Measurements from ENCODE around the gene FBLN1. TPM values are rescaled to one million over a fixed set of nuclear protein-coding genes. Genes with fewer than 3 reads are reported as not detected.
"Not testable (repeated sequence)": the region's sequence is repeated elsewhere in the genome, so short reads cannot be mapped to it uniquely, and the experiment has no call there.

FBLN1 gene
- total RNA-seq, 1 donor from 2014 or later = 25.7 TPM

DNA sequence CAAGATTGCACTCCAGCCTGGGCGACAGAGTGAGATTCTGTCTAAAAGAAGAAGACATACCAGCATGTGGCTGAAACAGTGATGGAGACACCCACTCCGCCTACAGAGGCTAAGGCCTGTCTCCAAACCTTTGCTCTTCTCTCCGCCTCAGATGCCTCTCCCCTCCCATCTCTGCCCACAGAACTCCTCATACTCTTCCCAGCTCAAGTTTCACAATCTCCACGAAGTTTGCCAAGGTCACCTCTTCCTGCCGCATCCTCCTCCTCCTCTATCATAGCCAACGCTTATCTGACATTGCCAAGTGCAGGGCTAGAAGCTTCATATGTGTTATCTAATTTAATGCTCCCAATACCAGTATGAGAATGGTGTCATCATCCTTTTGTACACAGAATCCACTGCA lies 25.9 kb upstream of the FBLN1 start:
- DNase-seq (ENCODE audit: low spot score in 2 of 2) (no peak), FAIRE-seq (no peak)

DNA sequence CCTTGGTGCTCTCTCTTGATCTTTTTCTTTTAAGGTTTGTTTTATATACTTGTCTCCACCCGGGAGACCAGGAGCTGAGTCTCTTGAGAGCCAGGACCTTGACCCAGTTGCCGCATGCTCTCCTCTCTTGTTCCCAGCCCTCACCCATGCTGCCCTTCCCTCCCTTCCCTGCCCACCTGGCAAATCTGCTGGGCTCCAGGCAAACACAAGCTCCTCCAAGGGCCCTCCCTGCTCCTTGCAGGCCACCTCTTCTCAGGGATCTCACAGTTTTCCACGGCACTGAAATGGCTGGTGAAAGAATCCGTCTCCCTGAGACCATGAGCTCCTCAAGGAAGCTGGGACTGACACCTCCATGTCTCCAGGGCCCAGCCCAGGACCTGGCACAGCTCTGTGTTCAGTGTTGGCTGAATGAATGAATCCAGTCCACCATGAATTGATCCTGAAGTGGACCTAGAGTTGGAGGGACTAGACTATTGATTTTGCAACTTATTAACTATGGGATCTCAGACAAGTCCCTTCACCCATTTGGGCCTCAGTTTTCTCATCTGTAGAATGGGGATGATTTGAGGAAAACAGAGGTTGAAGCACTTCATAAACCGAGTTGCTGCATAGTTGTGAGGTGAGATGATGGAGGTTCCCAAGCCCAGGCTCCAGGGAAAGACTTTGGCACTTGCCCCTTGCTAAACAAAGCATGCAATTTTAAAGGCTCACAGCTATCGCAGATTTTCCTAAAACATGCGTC lies 25.1 kb upstream of the FBLN1 start:
- no peak for FAIRE-seq
- DNase-seq (ENCODE audit: low spot score in 2 of 2) = no peak

DNA sequence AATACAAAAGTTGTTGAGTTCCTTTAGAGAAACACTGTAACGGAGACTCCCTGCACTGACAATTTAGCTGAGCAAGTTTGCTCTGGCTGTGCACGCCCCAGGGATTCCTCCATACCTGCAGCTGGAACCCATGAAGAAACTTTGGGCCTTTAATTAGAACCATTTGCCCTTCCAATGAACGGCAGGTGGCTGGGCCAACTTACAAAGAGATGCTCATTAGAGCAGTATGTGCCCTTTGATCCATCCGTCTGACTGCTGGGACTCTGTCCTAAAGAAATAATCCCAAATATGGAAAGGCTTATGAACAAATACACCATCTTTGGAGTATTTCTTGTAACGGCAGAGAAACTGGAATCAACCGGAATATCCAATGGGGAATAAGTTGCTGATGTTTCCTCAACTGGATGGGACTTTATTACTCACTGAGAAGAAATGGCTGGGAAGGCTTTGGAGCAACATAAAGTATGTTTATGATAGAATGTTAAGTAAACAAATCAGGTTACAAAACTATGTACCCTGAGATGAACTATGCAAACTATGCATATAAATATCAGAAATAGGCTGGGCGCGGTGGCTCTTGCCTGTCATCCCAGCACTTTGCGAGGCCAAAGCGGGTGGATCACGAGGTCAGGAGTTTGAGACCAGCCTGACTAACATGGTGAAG lies 24.4 kb upstream of the FBLN1 start:
- no peak for FAIRE-seq
- DNase-seq (ENCODE audit: low spot score in 2 of 2) = no peak

DNA sequence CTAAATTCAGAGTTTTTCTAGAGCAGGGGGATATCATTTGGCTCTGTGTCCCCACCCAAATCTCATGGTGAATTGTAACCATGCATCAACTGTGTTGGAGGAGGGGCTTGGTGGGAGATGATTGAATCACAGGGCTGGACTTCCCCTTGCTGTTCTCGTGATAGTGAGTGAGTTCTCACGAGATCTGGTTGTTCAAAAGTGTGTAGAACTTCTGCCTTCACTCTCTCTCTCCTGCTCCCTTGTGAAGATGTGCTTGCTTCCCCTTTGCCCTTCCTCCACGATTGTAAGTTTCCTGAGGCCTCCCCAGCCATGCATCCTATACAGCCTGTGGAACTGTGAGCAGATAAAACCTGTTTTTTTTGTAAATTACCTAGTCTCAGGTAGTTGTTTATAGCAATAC lies 22.0 kb upstream of the FBLN1 start:
- DNase-seq (ENCODE audit: low spot score in 2 of 2) (no peak), FAIRE-seq (no peak)

DNA sequence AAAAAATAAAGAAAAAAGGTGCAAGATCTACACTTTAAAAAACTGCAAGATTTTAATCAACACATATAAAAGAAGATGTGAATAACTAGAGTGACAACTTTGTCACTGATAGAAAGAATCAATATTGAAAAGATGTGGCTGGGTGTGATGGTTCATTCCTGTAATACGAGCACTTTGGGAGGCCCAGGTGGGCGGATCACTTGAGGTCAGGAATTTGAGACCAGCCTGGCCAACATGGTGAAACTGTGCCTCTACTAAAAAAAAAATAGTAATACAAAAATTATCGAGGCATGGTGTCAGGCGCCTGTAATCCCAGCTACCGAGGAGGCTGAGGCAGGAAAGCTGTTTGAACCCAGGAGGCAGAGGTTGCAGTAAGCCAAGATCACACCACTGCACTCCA lies 21.0 kb upstream of the FBLN1 start:
- DNase-seq (ENCODE audit: low spot score in 2 of 2) (no peak), FAIRE-seq (no peak)

DNA sequence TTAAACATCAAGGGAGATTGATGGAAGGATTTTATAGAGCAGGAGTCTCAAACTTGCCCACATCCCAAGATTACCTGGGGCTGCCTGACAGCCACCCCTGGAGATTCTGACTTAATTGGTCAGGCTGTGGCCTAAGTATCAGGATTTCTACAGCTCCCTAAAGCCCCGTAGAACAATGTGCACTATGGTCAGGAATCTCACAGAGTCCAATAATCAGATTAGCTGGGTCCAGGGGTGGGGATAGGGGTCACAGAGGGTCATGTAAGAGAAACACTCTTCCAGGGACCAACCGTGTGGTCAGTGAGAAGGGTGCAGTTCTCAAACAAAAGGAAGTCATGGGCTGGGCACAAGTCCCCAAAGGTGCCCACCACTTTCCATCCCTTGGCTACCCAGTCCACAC lies 20.5 kb upstream of the FBLN1 start:
- FAIRE-seq (no peak), DNase-seq (ENCODE audit: low spot score in 2 of 2) (no peak)

DNA sequence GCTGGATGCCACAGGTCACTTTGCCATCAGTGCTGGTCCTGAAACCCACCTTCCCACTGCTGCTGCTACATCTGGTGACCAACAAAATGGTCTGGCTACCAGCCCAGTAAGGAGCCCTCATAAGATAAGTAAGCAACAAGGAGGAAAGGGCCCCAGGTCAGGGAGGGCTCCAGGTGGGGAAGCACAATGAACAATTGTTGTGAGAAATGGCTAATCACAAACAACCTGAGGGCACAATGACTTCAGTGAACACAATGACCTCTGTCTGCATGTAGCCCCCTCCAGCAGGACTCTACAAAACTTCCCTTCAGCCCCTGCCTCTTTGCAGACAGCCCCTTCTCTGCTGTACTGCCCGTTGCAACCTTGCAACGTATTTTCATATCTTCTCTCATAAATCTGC lies 19.4 kb upstream of the FBLN1 start:
- no peak for FAIRE-seq
- DNase-seq (ENCODE audit: low spot score in 2 of 2) = no peak

DNA sequence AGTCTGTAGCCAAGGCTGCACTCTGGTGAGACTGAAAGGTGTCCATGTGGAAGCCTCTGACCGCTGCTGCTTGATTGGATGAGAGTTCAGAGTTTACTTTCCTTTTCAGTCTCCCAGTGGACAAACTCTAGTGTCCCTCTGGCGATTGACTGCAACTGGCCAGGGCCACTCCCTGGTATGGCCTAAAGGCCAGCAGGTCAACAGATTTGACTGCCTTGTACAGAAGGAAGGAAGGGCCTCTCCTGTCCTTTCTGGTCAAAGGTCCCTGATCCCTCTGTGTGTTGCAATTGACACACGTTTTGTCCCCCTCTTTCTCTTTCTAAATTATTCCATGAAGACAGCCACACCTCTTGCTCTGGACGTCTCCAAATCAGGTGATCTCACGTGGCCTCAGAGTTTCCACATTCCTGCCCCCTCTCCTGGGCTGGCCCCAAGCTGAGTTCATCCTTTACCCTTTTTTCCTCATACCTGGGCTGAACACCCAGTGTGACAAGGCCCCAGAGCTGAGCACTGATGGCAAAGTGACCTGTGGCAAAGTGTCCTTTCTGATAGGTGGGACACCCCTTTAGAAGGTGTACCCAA lies 18.7 kb upstream of the FBLN1 start:
- no peak for DNase-seq (ENCODE audit: low spot score in 2 of 2)
- no peak for FAIRE-seq

DNA sequence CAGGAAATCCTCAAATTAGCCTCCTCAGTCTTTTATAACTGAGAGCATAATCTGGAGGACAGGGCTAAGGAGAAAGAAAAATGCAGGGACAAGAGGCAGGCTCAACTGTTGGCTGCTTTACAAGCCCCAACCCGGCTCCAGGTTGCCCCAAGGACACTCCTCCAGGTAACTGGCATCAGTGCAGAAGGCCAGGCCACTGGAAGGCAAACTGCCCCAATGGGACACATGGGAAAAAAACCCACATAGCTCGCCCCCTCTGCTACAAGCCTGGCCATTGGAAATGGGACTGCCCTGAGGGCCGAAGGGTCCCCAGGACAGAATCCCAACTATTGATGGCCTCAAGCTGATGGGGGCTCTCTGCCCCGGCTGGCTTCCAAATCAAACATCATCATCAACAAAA lies 17.9 kb upstream of the FBLN1 start:
- DNase-seq (ENCODE audit: low spot score in 2 of 2) (no peak), FAIRE-seq (no peak)

DNA sequence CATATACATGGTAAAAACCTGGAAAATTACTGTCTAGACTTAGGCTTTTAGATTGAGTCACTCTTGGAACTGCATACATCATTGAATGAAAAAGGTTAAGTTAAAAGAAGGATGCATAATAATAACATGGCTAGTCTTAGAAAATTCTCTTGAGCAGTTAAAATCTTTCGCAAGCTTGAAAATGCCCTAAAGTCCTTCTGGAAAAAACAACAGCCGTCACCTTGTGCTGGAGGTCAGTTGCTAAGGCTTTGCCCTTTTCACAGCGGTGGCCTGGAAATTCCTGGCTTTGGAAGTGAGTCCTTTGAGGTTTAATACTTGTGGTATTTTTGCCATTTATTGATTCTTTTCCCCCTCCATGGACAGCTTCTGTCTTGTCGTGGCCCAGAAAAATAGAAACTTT lies 17.4 kb upstream of the FBLN1 start:
- DNase-seq (ENCODE audit: low spot score in 2 of 2) (no peak), FAIRE-seq (no peak)

DNA sequence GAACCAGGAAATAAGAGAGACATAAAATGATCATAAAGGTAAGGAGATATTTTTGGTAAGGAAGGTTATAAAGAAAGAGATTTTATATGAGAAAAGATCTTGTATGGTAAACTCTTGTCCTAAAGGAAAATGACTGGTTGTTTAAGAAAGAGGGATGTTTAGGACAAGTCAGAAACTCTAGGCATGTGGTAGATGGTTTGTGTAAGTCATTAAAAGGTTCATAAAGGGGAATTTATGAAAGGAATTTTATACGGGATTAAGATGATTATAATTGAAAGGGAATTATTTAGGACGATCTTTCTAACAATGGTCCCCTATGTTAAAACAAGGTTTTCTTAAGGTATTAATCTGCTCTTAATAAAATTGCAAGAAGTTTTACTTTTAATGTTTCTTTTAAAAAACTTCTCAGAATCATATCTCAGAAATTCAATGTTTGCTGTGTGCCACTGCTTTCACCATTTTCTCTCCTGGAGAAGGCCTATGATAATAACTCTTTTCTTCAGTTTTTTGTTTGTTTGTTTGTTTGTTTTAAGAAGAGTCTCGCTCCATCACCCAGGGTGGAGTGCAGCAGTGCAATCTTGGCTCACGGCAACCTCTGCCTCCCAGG lies 13.8 kb upstream of the FBLN1 start:
- FAIRE-seq = no peak
- no peak for DNase-seq (ENCODE audit: low spot score in 2 of 2)

DNA sequence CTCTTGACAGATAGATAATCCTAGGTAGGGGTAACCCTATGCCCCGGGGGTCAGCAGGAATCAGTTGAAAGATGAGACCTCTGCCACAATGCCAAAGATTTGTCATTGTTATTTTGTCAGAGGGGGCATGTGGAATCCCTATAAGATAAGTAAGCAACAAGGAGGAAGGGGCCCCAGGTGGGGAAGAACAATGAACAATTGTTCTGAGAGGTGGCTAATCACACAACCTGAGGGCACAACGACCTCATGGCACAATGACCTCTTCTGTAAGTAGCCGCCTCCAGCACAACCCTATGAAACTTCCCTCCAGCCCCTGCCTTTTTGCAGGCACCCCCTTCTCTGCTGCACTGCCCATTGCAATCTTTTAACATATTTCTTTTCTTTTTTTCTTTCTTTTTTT lies 11.8 kb upstream of the FBLN1 start:
- DNase-seq (ENCODE audit: low spot score in 2 of 2) = no peak
- no peak for FAIRE-seq

DNA sequence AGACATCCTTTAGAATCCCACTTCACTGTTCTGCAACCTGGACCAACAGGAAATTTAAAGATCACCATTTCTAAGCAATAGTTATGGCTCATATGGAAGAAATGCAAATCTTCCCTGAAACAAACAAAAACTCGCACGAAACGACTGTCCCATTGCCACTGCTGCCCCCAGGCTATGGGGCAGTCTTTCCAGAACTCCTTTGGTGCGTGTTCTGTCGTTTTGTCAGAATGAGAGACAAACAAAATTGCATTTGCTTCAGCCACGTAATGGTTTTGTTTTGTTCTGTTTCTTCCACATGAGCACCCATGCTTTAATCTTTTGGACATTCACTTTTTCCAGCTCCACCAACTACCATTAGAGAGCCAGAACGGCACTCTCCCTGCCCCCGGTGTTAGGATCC lies 10.8 kb upstream of the FBLN1 start:
- no peak for DNase-seq (ENCODE audit: low spot score in 2 of 2)
- FAIRE-seq = no peak

DNA sequence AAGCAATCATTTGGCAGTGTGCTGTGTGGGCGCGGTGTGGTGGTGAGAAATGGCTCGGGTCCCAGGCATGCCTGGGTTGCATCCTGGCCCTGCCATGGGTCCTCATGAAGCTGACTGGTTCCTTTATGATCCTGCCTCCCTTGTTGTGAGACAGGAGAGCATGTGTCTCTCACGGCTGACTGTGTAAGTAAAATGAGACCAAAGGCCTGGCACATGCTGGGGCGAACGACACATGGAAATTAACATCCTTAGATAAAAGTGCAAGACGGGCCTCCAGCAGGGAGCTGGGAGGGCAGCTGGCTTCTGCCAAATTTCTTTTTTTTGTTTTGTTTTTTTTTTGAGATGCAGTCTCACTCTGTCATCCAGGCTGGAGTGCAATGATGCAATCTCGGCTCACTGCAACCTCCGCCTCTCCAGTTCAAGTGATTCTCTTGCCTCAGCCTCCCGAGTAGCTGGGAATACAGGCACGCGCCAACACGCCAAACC lies 9.4 kb upstream of the FBLN1 start:
- FAIRE-seq (no peak), DNase-seq (ENCODE audit: low spot score in 2 of 2) (no peak)

DNA sequence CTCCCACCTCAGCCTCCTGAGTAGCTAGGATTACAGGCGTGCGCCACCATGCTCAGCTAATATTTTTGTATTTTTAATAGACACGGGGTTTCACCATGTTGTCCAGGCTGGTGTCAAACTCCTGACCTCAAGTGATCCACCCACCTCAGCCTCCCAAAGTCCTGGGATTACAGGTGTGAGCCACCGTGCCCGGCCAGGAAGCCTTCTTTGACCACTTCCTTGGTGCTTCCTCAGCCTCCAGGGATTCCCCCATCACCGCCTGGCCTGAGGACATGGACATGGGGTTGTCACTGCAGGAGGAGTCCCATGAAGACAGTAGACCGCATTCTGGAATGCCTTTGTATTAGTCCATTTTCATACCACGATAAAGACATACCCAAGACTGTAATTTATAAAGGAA lies 8.4 kb upstream of the FBLN1 start:
- FAIRE-seq; DNase-seq (ENCODE audit: low spot score in 2 of 2): not testable (repeated sequence)

DNA sequence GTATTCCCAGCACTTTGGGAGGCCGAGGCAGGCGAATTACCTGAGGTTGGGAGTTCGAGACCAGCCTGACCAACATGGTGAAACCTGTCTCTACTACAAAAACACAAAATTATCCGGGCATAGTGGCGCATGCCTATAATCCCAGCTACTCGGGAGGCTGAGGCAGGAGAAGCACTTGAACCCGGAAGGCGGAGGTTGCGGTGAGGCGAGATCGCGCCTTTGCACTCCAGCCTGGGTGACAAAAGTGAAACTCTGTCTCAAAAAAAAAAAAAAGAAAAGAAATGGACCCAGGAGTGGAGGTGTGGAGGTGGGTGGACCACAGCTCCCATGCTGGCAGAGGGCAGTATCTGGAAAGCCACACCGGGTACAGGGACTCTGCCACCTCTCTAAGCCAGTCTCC lies 7.1 kb upstream of the FBLN1 start:
- not testable (repeated sequence) for FAIRE-seq; DNase-seq (ENCODE audit: low spot score in 2 of 2)

DNA sequence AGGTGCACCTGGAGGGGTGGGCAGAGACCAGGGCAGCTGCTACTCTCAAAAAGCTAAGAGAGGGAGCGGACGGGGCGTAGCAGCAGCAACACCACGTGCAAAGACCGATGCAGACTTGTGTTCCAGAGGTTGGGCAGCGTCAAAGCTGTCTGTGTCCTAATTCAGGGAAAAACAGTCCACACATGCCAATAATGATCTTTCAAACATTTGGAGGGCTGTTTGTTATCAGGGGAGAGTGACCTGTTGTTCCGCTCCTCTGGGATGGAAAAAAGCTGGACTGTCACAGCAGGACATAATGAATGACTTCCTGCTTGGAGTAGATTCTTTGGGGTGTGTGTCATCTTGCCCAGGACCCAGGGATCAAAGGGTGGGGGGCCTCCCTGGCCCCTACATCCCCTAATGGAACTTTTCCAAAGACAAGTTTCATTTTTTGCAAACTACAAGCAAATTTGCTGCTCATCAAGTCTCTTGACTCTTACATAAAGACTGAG lies 6.2 kb upstream of the FBLN1 start:
- FAIRE-seq = no peak
- no peak for DNase-seq (ENCODE audit: low spot score in 2 of 2)

DNA sequence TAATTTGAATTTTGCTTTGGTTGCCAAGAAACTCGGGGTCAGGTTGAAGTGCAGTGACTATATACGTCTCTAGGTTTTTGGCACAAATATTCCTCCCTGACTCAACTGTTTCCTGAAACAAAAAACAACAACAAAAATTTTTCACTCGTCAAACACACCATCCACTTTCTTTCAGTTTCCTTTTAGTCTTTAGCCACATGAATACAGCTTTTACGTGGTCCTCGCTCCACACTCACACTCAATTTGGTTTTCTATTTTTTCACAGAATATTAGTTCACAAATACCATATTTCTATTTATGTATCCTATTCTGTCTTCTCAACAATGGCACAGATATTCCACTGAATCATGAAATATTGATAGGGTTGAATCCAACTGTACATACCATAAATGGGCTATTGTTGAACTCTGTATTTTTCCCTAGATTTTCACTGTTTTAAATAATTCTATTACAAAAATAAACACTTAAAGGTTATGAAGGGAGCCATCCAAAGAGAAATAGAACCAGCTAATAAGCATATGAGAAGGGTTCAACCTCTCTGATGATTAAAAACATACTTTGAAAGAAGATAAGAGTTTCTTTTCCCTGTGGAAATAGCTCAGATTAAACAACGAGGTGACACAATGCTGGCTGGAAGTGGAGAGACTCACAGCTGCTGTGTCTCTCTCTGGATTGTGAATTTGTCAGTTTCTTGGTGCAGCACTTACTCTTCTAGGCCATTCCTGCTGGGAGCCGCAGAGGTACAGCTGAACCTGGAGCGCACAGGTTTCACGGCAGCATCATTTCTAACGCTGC lies 5.1 kb upstream of the FBLN1 start:
- DNase-seq (ENCODE audit: low spot score in 2 of 2) (no peak), FAIRE-seq (no peak)

DNA sequence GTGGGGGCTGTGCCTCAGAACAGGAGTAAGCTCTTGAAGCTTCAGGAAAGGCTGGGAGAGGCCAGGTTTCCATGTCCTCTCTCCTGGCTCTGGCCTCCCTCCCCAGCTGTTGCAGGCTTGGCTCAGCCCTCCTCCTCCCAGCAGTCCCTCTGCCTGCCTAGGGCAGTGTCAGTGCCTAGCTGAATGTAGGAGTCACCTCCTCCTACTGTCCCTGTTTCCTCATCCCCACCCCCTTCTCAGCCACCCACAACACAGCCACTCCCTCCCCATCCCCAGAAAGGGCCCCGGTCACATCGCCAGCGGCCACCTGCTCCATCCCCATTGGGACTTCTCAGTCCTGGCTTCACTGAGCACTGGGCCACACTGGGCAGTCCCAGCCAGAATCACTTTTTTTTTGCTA lies 2.9 kb upstream of the FBLN1 start:
- FAIRE-seq (no peak), DNase-seq (ENCODE audit: low spot score in 2 of 2) (no peak)

DNA sequence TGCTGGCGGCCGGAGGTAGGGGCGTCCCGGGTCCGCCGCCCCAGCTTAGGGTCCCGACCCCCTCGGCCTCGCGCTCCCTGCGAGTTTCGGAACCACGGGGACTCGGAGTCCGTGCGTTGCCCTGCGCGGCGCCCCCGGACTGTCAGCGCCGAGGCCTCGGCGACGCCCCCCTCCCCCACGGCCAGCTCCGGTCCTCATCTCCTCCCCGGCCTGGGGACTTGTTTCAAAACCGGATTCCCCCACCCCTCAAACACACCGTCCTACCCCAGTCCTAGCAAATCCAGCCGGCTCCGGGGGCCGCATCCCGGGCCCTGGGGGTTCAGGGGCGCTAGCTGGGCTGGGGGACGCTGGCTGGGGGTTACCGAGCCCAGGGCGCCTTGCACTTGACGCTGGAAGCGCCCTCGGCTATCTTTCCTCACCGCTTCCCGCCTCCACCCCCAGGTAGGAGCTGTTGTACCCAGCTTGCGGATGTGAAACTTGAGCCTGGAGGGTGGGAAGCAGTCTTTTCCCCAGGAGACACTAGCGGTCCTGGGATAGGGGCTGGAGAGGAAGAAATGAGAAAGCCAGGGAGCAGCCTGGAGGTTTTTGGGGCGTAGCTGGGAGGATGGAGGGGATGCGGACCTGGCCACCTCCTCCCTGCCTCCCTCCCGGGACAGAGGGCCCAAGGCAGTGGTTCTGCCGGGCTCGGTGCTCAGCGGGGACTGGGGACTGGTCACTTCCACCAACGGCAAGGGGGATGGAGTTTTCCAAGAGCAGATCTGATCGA lies 550 bp downstream of the FBLN1 start:
- FAIRE-seq (no peak), DNase-seq (ENCODE audit: low spot score in 2 of 2) (no peak)
